HG03469 (cell line): ENCODE results near the gene GOLM1.

Source experiments
- ATAC-seq: cut with Tn5 transposase; IDR thresholded peaks from one replicate; pipeline ENCODE4 v1.9.1; 2021; ENCODE audit warnings: mild to moderate bottlenecking, moderate library complexity, moderate number of reproducible peaks; ENCODE audit not compliant: unreplicated experiment

Gene GOLM1

GRCh38 chr9:86046930-86047341 lies 52.4 kb downstream of the GOLM1 start:
- ATAC-seq = no peak

DNA sequence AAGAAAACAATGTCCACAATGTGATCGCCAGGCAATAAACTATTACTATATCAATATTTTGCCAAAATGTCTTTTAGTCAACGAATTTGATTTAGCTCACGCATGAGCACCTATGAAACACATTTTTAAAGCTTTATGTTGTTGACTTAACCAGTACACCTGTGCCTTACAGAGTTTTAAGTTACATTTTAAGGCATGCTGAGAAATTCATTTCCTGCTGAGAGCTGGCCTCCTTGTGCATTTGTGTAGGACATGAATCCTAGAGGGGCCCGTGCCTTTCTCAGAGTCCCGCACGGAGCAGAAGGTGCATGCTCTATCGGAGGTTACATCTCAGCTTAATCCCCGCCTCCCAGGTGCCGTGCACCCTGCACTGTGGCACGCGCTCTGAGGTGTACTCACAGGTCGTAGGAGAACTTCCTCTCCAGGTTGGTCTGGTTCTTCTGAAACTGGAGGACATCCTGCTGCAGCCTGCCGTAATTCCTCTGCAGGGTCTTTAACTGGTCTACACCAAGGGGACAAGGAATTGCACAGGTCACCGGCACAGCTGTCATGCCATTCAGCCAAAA lies 53.2 kb downstream of the GOLM1 start:
- ATAC-seq = no peak

DNA sequence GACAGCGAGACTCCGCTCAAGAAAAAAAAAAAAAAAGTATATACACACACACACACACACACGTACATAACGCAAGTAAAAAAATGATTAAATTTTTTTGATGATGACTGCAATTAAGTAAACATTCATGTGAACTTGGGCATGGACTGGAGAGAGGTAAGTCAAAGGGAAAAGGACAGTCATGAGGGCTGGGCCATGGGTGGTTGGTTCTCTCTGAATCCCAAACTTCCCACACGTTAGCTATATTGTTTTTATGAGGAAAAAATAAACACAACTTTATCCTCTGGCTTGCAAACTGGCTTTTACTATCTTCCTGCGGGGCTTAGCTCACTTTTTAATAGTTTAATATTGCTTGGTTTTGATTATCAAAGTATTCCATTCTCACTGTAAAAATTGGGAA lies 53.7 kb downstream of the GOLM1 start:
- no peak for ATAC-seq

- ATAC-seq = no peak
Observed at GRCh38 chr9:86043999-86044398, 55.4 kb downstream of the GOLM1 start.

DNA sequence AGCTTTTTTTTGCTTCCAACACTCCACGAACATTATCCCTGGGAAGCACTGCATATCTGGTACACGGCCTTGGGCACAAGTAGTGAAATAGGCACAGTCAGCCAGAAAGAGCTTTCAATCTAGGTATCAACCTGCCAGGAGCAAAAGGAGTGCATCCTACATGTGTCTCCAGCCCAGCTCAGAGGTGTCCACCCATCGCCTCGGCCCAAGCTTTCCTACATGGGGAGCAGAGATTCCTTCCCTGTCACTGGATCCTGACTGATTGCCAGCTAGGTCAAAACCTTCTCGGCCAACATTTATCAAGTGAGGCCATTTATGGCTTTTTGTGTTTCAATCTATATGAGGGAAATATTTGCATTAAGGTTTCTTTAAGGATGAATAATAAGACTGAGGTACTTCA lies 55.8 kb downstream of the GOLM1 start:
- ATAC-seq = no peak

DNA sequence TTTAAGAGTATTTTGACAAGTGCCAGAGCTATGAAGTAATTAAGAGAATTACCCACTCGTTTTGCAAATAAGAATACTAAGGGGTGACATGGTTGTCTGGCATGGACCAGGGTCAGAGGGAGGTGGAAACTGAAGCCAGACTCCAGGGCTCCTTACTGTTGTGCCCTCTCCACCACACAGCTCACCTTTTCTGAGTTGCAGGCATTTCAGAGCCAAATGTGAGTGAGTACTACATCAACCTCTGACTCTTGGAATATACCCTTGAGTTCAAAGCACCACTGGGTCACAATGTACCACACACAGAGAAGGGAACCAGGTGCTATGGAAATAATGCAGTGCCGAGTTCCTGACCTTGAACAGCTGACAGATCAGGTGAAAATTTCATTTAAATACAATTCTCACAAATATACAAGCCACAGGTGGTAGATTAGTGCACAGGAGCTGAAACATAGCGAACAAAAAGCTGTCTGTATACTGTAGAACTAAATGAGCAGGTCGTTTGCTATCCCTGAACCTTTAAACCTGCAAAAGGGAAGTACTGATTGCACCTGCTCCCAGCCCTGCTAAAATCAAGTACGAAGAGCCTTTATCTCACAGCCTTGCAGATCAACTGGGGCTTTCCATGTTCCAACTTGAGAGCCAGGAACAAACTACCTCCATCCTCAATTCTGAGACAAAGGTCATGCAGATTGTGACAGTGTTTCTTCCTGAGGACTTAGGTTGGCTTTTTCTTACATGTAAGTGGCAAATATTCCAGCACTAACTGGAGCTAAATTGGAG lies 57.0 kb downstream of the GOLM1 start:
- no peak for ATAC-seq

- ATAC-seq = no peak
Observed at GRCh38 chr9:86041311-86041741, 58.0 kb downstream of the GOLM1 start.

DNA sequence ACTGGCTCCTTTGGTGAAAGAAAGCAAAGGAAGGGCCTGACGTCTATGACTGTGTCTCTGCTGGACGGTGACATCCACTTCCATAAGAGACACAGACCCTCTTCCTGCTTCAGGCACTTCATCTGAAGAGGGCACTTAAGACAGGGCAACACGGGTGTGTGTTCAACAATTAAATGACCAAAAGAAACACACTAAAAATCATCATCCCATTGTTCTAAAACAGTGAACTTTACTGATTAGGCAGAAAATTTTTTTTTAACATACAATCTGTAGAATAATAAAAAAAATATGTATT lies 58.5 kb downstream of the GOLM1 start:
- no peak for ATAC-seq

DNA sequence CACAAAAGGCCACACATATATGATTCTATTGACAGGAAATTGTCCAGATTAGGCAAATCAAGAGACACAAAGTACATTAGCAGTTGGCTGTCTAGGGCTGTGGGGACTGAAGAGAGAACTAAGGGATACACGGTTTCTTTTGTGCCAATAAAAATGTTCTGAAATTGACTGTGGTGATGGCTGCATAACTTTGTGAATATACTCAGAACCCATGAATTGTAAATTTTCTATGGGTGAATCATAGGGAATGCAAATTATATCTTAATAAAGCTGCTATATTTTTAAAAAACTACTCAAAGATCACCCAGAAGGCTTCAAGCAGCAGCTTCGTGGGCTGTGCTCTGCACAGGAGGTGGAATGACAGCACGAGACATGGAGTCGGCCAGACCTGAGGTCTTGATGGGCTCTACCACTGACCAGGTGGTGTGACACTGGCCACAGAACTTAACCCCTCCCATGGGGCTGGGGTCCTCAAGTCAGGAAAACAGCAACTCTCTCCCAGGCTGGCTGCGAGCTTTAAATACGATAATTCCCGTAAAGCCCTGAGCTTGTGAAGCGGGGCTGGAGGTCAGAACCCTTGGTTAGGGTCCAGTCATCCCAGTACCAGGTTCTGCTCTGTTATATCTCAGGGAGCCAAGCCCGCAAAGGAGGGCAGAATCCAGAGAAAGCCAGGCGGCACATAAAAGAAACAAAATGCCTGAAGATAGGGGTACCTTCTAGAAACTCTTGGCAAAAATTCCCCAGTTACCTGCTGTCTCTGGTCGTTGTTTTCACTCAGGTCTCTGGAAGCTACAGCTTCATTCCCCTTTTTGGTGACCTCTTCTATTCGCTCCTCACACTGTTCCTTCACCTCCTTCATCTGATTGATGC lies 59.1 kb downstream of the GOLM1 start:
- no peak for ATAC-seq

- no peak for ATAC-seq
Observed at GRCh38 chr9:86036555-86036954, 62.8 kb downstream of the GOLM1 start.

DNA sequence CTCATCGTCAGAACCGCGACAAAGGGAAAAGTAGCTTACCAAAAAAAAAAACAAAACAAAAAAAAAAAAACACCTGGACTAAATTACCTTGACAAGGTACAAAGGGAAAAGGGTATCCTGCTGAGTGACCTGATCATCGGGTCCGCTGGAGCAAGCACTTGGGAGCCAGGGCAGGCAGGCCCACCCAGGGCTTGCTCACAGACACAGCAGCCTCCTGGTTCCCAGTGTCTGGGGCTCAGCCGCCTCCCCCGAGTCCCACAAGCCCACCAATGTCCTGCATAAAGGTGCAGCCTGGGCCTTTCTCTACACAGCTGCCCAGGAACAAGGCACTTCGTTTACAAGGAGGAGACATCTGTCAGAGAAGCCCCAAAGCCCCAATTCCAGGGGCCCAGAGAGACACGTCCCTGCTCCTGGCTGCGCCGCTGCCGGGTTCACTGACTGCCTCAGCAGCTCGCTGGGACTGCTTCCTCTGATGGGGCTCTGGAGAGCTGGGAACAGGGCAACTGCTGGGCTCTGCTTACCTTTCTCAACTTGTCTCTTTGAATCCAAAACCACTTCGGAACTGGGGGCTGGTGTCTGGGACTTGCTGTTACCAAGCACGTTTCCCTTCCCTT lies 63.4 kb downstream of the GOLM1 start:
- no peak for ATAC-seq

DNA sequence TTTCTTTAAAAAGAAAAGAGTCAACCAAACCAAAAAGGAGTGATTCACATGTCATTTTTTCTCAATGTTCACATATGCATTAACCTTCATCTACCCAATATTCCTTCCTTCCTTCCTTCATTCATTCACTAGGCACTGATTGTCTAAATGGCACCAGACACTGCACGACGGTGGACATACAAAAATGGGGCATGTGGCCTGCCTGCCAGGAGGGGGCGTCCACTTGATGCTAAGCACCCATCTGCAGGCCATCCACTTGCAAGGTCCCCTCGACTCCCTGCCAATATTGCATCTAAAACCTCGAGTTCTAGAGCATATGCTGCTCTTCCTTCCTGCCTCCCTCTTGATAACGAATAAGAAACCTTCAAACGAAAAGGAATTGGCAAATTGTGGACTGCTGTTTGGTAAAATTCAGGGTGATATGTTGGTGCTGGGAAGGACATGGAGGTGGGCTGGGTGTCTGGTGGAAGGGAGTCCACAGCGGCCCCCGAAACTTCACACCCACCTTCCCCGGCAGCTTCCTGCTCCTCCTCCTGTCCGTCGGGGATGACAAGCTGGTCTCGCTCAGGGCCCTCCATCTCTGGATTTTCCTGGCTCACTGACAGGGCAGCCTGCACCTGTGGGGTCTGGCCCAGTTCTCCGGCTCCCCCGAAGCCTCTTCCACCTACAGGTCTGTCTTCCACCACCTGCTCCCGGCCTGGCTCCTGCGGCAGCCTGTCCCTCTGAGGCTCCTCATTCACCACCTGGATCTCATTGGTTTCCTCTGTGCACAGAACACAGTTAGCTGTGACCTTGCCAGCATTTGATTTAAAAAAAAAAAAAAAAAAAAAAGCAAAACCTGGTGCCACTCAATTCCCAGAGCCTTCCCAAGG lies 64.3 kb downstream of the GOLM1 start:
- no peak for ATAC-seq

DNA sequence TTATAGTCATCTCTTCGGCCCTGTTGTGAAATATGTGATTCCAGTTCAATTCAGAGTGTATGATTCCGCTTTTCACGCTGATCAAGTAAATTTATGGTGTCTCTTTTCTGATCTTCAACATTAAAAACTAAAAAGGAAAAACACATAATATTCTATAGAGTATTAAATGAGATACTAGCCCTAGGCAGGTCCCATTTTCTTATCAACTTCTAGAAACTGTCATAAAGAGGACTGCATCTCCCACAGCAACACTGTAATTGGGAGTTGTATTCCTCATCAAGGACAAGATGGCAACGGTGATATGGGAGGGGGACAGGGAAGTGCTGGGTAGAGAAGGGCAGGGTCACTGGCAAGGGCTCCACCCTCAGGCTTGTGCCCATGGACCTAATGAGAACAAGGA lies 71.6 kb downstream of the GOLM1 start:
- no peak for ATAC-seq

- ATAC-seq = no peak
Observed at GRCh38 chr9:86022687-86023266, 76.6 kb downstream of the GOLM1 start.

DNA sequence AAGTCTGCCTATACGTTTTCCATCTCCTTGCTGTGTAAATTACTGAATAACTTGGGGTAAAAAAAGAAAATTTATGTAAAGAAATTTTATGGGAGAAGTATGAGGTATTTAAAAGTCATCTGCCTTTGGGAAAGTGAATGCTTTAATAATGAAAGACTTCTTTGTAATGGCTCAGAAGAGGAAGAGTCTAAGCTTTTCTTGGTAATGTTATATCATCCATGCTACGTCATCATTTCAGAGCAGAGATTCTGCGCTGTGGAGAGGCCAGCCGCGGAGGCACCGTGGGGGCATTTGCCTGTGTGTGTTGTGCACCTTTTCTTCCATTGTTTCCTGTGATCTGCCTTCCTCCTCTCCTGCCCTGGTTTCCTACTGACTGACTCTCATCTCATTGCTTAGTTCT lies 78.2 kb downstream of the GOLM1 start:
- no peak for ATAC-seq

GRCh38 chr9:86020731-86021130 lies 78.6 kb downstream of the GOLM1 start:
- no peak for ATAC-seq

DNA sequence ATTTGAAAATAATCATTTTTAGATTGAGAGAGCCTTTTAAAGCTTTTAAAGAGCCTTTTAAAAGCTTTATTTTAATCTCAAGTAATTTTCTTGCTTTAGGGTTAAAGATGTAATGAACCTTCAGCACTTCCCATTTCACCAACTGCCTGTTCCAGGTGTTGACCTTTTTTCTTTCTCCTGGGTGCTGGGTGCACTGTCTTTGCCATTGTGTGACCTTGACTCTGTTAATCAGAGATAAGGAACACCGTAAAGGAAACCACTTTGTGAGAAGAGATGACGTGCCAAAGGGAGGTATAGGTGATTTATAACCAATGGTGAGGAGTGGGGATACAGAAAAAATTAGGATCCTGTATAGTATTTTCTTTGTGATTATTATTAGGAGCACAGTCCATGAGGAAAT lies 90.2 kb downstream of the GOLM1 start:
- ATAC-seq = no peak

- ATAC-seq = no peak
Observed at GRCh38 chr9:86005253-86005775, 94.0 kb downstream of the GOLM1 start.

- no peak for ATAC-seq
Observed at GRCh38 chr9:85995599-85995998, 103.8 kb downstream of the GOLM1 start.

- no peak for ATAC-seq
Observed at GRCh38 chr9:85995097-85995496, 104.3 kb downstream of the GOLM1 start.
